Measurements from ENCODE around the gene SERPINB10. TPM values are rescaled to one million over a fixed set of nuclear protein-coding genes. Genes with fewer than 3 reads are reported as not detected.

SERPINB10 gene, protein sequence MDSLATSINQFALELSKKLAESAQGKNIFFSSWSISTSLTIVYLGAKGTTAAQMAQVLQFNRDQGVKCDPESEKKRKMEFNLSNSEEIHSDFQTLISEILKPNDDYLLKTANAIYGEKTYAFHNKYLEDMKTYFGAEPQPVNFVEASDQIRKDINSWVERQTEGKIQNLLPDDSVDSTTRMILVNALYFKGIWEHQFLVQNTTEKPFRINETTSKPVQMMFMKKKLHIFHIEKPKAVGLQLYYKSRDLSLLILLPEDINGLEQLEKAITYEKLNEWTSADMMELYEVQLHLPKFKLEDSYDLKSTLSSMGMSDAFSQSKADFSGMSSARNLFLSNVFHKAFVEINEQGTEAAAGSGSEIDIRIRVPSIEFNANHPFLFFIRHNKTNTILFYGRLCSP
- total RNA-seq = 1 to 10 TPM; 1.5 to 2.8 TPM

DNA sequence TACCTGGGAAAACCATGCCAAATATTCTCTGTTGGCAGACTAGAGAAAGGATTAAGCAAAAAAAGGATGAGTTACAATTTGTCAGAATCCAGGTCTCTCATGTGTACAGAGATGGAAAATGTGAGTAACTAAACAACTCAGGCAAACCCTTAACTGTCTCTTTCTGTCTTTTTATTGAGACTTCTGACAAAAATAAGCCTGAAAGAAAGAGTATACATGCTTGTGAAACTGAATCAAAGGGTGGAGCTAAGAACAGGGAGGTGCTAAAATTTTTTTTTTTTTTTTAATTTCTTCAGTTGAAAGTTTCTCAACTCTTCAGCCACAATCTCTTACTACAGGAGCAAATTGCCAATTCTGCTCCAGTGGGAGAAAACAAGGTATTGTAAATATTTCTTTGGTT is at the start of gene SERPINB10:
SERPINB10 (plus strand) TSS at position 295 of the 400 bp plus-strand sequence. CDS start 7,553 bp downstream, outside the sequence.
- peak within 1 kb of the TSS in 1 of 2 donors; percentile 75 for H3K4me3 Mint-ChIP-seq
- H3K36me3 Mint-ChIP-seq (ENCODE audit: insufficient read depth in 2 of 2) = no peaks in the 10 kb centered on the region
- peak within 1 kb of the TSS; percentile 74 for H3K27ac Mint-ChIP-seq
- DNase-seq = no peak
- peaks cover 33% of the 10 kb centered on the region for H3K27me3 Mint-ChIP-seq (ENCODE audit: low read depth)
- ATAC-seq (replicated peaks in 1 of 2) = peak; percentile 45 to 53
- H3K9me3 Mint-ChIP-seq = peaks cover 0 to 2% of the 10 kb centered on the region in 2 donors
- H3K4me1 Mint-ChIP-seq (ENCODE audit: low read depth) = peaks cover 5% of the 10 kb centered on the region

GRCh38 chr18:63858456-63858855 is 49.3 kb upstream of the SERPINB10 start:
- H3K4me1 Mint-ChIP-seq (ENCODE audit: low read depth) = no peaks in the 10 kb centered on the region
- H3K9me3 Mint-ChIP-seq = no peaks in the 10 kb centered on the region
- ATAC-seq (replicated peaks in 1 of 2) = no peak

DNA sequence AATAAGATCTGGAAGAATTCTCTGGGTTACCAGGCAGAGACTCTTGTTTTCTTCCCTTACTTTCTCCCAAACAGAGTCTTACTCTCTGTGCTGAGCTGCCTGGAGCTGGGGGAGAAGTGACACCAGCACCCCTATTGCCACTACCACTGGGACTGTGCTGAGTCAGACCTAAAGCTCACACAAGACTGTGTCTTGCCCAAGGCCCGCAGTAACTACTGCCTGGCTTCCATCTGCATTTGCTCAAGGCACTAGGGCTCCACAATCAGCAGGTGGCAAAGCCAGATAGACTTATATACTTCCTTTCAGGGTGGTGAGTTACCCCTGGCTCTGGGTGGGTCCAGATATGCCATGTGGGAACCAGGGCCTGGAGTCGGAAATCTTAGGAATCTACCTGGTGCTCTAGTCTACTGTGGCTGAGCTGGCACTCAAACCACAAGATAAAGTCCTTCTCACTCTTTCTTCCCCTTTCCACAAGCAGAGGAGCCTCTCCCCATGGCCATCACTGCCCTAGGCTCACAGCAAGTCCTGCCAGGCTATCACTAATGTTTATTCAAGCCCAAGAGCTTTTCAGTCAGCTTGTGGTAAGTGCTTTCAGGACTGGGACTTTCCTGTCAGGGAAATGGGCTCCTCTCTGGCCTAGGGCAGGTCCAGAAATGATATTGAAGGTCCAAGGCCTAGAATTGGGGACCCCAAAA is 47.8 kb upstream of the SERPINB10 start:
- Mint-ChIP-seq H3K36me3 (ENCODE audit: insufficient read depth in 2 of 2) (peaks cover 0 to 2% of the 10 kb centered on the region in 2 donors), H3K27me3 (ENCODE audit: low read depth) (no peaks in the 10 kb centered on the region), H3K4me1 (ENCODE audit: low read depth) (no peaks in the 10 kb centered on the region), H3K9me3 (no peaks in the 10 kb centered on the region), H3K4me3 (no peak overlapping the region), H3K27ac (no peak overlapping the region)
- DNase-seq = no peak
- ATAC-seq (replicated peaks in 1 of 2) = no peak

More at GRCh38 chr18:63858456-63858855, 49.3 kb upstream of the SERPINB10 start:
- Mint-ChIP-seq H3K27ac (no peak overlapping the region), H3K36me3 (ENCODE audit: insufficient read depth in 2 of 2) (peaks cover 0 to 2% of the 10 kb centered on the region in 2 donors), H3K4me3 (no peak overlapping the region), H3K27me3 (ENCODE audit: low read depth) (no peaks in the 10 kb centered on the region)
- no peak for DNase-seq

GRCh38 chr18:63860531-63860930 is 47.2 kb upstream of the SERPINB10 start:
- no peak overlapping the region for H3K4me3 Mint-ChIP-seq
- peaks cover 0 to 2% of the 10 kb centered on the region in 2 donors for H3K36me3 Mint-ChIP-seq (ENCODE audit: insufficient read depth in 2 of 2)
- H3K27me3 Mint-ChIP-seq (ENCODE audit: low read depth) = no peaks in the 10 kb centered on the region
- no peak overlapping the region for H3K27ac Mint-ChIP-seq
- DNase-seq = no peak
- ATAC-seq (replicated peaks in 1 of 2) = no peak
- no peaks in the 10 kb centered on the region for H3K9me3 Mint-ChIP-seq
- H3K4me1 Mint-ChIP-seq (ENCODE audit: low read depth) = no peaks in the 10 kb centered on the region

GRCh38 chr18:63867368-63868125 is 40.2 kb upstream of the SERPINB10 start:
- no peak for ATAC-seq (replicated peaks in 1 of 2)
- Mint-ChIP-seq H3K9me3 (no peaks in the 10 kb centered on the region), H3K4me3 (no peak overlapping the region), H3K36me3 (ENCODE audit: insufficient read depth in 2 of 2) (no peaks in the 10 kb centered on the region), H3K27ac (no peak overlapping the region), H3K4me1 (ENCODE audit: low read depth) (no peaks in the 10 kb centered on the region), H3K27me3 (ENCODE audit: low read depth) (peaks cover 12% of the 10 kb centered on the region)
- DNase-seq = no peak

- H3K4me3 Mint-ChIP-seq = no peak overlapping the region
- DNase-seq = no peak
- ATAC-seq (replicated peaks in 1 of 2) = no peak
- no peak overlapping the region for H3K27ac Mint-ChIP-seq
- peaks cover 15% of the 10 kb centered on the region for H3K27me3 Mint-ChIP-seq (ENCODE audit: low read depth)
- H3K36me3 Mint-ChIP-seq (ENCODE audit: insufficient read depth in 2 of 2) = no peaks in the 10 kb centered on the region
- H3K9me3 Mint-ChIP-seq = no peaks in the 10 kb centered on the region
- no peaks in the 10 kb centered on the region for H3K4me1 Mint-ChIP-seq (ENCODE audit: low read depth)
Measured at GRCh38 chr18:63868546-63868945, 39.2 kb upstream of the SERPINB10 start.

DNA sequence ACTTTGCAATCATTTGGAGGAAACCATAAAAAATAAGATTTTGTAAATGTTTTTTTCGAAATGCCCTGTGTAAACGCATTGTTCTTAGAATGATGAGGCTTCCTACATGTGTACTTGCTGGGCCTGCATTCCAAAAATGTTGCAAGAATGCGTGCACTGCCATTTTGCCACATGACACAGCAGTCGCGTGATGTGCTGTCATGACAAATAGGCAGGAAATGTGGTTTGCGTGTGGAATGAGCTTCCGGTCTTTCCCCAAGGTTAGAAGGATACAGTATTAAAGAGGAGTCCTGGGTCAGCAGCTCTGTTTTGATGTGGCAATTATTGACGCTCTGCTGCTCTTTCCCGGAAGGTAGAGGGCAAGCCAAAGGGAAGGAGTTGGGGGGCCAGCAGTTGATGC is 38.4 kb upstream of the SERPINB10 start:
- ATAC-seq (replicated peaks in 1 of 2) (no peak), DNase-seq (no peak)
- Mint-ChIP-seq H3K36me3 (ENCODE audit: insufficient read depth in 2 of 2) (no peaks in the 10 kb centered on the region), H3K27ac (no peak overlapping the region), H3K9me3 (no peaks in the 10 kb centered on the region), H3K4me3 (no peak overlapping the region), H3K4me1 (ENCODE audit: low read depth) (no peaks in the 10 kb centered on the region), H3K27me3 (ENCODE audit: low read depth) (peaks cover 15% of the 10 kb centered on the region)

DNA sequence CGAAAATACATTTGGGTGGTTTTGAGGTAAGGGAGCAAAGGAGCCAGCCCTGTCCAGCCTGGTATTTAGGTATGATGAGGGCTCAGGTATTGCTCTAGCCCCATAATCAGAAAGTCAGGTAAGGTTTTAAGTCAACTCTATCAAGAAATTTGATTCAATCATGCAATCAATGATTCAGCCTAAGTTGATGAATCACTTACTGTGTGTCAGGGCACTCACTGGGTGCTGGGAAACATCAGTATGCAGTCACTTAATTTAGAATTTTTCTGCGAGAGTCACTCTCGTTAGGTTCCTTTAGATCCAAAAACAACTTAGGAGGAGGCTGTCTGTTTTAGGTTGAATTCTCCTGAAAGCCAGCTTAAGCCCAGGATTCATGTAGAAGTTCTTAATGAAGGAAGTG is 37.9 kb upstream of the SERPINB10 start:
- H3K9me3 Mint-ChIP-seq = no peaks in the 10 kb centered on the region
- H3K27me3 Mint-ChIP-seq (ENCODE audit: low read depth) = peaks cover 15% of the 10 kb centered on the region
- no peaks in the 10 kb centered on the region for H3K4me1 Mint-ChIP-seq (ENCODE audit: low read depth)
- H3K27ac Mint-ChIP-seq = no peak overlapping the region
- no peak overlapping the region for H3K4me3 Mint-ChIP-seq
- ATAC-seq (replicated peaks in 1 of 2) (peak in 1 of 2 donors; percentile 30), DNase-seq (no peak)
- no peaks in the 10 kb centered on the region for H3K36me3 Mint-ChIP-seq (ENCODE audit: insufficient read depth in 2 of 2)

- Mint-ChIP-seq H3K4me3 (no peak overlapping the region), H3K27me3 (ENCODE audit: low read depth) (peaks cover 15% of the 10 kb centered on the region), H3K4me1 (ENCODE audit: low read depth) (no peaks in the 10 kb centered on the region), H3K27ac (no peak overlapping the region), H3K9me3 (no peaks in the 10 kb centered on the region), H3K36me3 (ENCODE audit: insufficient read depth in 2 of 2) (no peaks in the 10 kb centered on the region)
- no peak for DNase-seq
- no peak for ATAC-seq (replicated peaks in 1 of 2)
Measured at GRCh38 chr18:63871836-63872235, 35.9 kb upstream of the SERPINB10 start.

DNA sequence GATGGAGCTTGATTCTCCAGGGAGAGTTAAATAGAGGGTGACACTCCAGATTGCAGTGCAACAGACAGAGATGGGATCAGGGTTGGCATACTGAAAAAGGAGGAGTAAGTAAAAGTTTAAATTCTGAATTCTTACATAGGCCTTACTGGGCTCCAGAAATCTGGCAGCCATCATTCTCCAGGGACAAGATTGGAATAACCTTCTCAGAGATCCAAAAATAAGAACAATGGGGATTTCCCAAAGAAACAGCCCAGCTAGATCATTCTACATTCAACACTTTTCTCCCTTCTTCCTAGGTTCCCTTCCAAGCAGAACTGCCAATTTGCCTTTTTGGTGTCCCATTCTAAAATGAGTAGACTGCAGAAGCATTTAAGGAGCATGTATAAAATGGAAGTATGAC is 35.2 kb upstream of the SERPINB10 start:
- DNase-seq (no peak), ATAC-seq (replicated peaks in 1 of 2) (no peak)
- H3K36me3 Mint-ChIP-seq (ENCODE audit: insufficient read depth in 2 of 2) = no peaks in the 10 kb centered on the region
- H3K4me3 Mint-ChIP-seq = no peak overlapping the region
- peaks cover 15% of the 10 kb centered on the region for H3K27me3 Mint-ChIP-seq (ENCODE audit: low read depth)
- H3K9me3 Mint-ChIP-seq = no peaks in the 10 kb centered on the region
- no peaks in the 10 kb centered on the region for H3K4me1 Mint-ChIP-seq (ENCODE audit: low read depth)
- H3K27ac Mint-ChIP-seq = no peak overlapping the region

- Mint-ChIP-seq H3K27ac (no peak overlapping the region), H3K4me3 (no peak overlapping the region), H3K4me1 (ENCODE audit: low read depth) (peaks cover 11% of the 10 kb centered on the region), H3K27me3 (ENCODE audit: low read depth) (peaks cover 10% of the 10 kb centered on the region), H3K9me3 (no peaks in the 10 kb centered on the region), H3K36me3 (ENCODE audit: insufficient read depth in 2 of 2) (no peaks in the 10 kb centered on the region)
- no peak for ATAC-seq (replicated peaks in 1 of 2)
- DNase-seq = no peak
Measured at GRCh38 chr18:63878343-63878742, 29.4 kb upstream of the SERPINB10 start.

- H3K9me3 Mint-ChIP-seq = no peaks in the 10 kb centered on the region
- H3K27me3 Mint-ChIP-seq (ENCODE audit: low read depth) = peaks cover 10% of the 10 kb centered on the region
- H3K27ac Mint-ChIP-seq = no peak overlapping the region
- peaks cover 11% of the 10 kb centered on the region for H3K4me1 Mint-ChIP-seq (ENCODE audit: low read depth)
- no peaks in the 10 kb centered on the region for H3K36me3 Mint-ChIP-seq (ENCODE audit: insufficient read depth in 2 of 2)
- ATAC-seq (replicated peaks in 1 of 2) (no peak), DNase-seq (no peak)
- no peak overlapping the region for H3K4me3 Mint-ChIP-seq
Measured at GRCh38 chr18:63878925-63879324, 28.8 kb upstream of the SERPINB10 start.

DNA sequence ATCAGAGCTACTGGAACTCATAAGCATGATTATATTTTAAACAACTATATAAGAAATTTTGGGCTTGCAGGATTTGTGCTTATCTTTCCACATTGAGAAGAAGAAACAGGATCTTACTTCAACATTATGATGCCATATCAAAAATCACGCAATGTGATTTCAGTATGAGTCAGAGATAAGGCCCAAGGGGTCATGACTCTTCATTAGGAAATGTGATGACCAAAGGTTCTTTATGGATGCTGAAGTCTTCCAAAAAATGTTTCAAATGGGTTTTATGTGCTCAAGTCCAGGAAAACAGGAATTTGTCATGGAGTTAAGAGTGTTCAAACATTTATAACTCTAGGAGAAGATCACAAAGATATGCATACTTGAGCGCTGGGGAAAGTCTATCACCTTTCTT is 28.0 kb upstream of the SERPINB10 start:
- peaks cover 16% of the 10 kb centered on the region for H3K27me3 Mint-ChIP-seq (ENCODE audit: low read depth)
- ATAC-seq (replicated peaks in 1 of 2) = no peak
- no peaks in the 10 kb centered on the region for H3K9me3 Mint-ChIP-seq
- H3K4me1 Mint-ChIP-seq (ENCODE audit: low read depth) = peaks cover 11% of the 10 kb centered on the region
- no peak for DNase-seq
- no peak overlapping the region for H3K27ac Mint-ChIP-seq
- H3K4me3 Mint-ChIP-seq = no peak overlapping the region
- H3K36me3 Mint-ChIP-seq (ENCODE audit: insufficient read depth in 2 of 2) = no peaks in the 10 kb centered on the region
